Fibroblast of the aortic adventitia (primary cell): ENCODE measurements around the gene GPR183. TPM values are rescaled to one million over a fixed set of nuclear protein-coding genes. Genes with fewer than 3 reads are reported as not detected.
"Not testable (repeated sequence)": the region's sequence is repeated elsewhere in the genome, so short reads cannot be mapped to it uniquely, and the experiment has no call there.

Experiments
- DNase-seq: peaks from one replicate; pipeline ENCODE4 v3.0.0-alpha.2; 2010; ENCODE audit warnings: low read depth
- H3K4me3 ChIP-seq: 2 replicates; pipeline ENCODE4 v1.5.1; 2011; ENCODE audit warnings: low read depth, mild to moderate bottlenecking, control low read depth, low read length, moderate library complexity
- small RNA-seq: library from RNA; depleted of rRNA; stranded (forward); fragments of <200 nt; gene quantifications from one replicate; pipeline ENCODE3, GENCODE V24; 2012
- total RNA-seq: library from RNA; depleted of rRNA; stranded (reverse); fragments of >200 nt; gene quantifications from 2 replicates; pipeline ENCODE4 v1.2.3, GENCODE V29; 2012; ENCODE audit warnings: low replicate concordance
- TF ChIP-seq, protein P1 (sequence below): IDR thresholded peaks from 2 replicates; pipeline ENCODE4 v1.5.1; 2011; ENCODE audit warnings: mild to moderate bottlenecking, low read length, control low read depth, inconsistent platforms; ENCODE audit not compliant: insufficient read depth

Gene GPR183
- total RNA-seq, 1 donor = not detected

DNA sequence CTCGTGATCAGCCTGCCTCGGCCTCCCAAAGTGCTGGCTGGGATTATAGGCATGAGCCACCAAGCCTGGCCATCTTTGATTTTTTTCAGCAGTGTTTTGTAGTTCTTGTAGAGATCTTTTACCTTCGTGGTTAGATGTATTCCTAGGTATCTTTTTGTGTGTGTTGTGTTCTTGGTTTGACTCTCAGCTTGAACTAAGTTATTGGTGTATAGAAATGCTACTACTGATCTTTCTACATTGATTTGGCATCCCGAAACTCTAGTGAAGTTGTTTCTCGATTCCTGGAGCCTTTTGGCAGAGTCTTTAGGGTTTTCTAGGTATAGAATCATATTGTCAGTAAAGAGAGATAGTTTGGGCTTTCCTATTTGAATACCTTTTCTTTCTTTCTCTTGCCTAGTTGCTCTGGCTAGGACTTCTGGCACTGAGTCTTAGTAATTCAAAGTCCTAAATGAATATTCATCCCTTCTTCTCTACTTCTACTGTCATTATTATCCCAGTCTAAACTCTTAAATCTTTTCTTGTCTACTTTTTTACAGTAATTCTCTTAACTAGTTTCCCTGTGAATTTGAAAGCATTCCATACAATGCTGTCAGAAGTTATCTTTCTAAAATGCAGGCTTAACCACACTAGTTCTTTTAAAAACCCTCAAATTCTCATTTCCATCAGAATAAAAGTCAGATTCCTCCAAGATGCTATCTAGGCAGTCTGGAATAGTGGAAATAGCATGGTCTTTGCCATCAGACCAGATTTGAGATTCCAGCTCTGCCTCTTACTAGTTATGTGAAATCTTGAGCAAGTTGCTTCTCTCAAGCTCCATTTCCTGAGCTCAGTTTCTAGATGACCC, 56.0 kb downstream of the GPR183 start:
- H3K4me3 ChIP-seq = no peak overlapping the region
- TF ChIP-seq, protein P1, sequence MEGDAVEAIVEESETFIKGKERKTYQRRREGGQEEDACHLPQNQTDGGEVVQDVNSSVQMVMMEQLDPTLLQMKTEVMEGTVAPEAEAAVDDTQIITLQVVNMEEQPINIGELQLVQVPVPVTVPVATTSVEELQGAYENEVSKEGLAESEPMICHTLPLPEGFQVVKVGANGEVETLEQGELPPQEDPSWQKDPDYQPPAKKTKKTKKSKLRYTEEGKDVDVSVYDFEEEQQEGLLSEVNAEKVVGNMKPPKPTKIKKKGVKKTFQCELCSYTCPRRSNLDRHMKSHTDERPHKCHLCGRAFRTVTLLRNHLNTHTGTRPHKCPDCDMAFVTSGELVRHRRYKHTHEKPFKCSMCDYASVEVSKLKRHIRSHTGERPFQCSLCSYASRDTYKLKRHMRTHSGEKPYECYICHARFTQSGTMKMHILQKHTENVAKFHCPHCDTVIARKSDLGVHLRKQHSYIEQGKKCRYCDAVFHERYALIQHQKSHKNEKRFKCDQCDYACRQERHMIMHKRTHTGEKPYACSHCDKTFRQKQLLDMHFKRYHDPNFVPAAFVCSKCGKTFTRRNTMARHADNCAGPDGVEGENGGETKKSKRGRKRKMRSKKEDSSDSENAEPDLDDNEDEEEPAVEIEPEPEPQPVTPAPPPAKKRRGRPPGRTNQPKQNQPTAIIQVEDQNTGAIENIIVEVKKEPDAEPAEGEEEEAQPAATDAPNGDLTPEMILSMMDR = no peak
- DNase-seq = no peak

DNA sequence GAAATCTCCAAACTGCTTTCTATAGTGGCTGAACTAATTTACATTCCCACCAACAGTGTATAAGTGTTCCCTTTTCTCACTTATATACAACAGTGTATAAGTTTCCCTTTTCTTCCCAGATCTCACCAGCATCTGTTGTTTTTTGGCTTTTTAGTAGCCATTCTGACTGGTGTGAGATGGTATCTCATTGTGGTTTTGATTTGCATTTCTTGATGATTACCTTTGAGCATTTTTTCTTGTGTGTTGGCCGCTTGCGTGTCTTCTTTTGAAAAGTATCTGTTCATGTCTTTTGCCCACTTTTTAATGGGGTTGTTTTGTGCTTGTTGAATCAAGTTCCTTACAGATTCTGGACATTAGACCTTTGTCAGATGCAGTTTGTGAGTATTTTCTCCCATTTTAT, 57.6 kb downstream of the GPR183 start:
- H3K4me3 ChIP-seq, DNase-seq: not testable (repeated sequence)

DNA sequence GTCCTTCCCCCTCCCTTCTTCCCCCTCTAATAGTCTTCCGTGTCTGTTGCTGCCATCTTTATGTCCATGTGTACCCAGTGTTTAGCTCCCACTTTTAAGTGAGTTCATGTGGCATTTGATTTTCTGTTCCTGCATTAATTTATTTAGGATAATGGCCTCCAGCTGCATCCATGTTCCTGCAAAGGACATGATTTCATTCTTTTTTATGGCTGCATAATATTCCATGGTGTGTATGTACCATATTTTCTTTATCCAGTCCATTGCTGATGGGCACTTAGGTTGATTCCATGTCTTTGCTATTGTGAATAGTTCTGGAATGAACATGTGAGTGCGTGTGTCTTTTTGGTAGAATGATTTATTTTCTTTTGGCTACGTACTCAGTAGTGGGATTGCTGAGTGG, 58.0 kb downstream of the GPR183 start:
- DNase-seq, H3K4me3 ChIP-seq: not testable (repeated sequence)

DNA sequence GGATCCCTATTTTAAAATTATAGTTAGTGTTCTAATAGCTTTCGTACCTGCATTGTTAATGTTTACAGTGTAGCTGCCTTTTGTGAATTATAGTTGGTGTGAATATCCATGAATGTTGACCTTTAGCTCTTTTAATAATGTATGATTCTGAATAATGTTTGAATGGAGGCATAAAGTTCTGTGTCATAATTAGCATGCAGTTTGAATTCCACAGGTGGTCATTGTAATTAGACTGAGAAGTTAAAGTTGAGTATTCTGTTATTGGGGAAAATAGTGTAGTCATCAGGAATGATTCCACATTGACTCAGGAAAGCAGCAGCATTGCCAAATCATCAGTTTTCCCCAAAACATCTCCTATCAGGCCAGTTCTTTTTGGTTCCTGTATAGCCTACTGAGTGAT, 61.1 kb downstream of the GPR183 start:
- TF ChIP-seq, protein P1 = no peak
- DNase-seq = no peak

More for the DNA sequence above, 61.1 kb downstream of the GPR183 start:
- H3K4me3 ChIP-seq = no peak overlapping the region

Small RNAs within 50 kb of the gene (small RNA-seq; reads per million reads assigned to genes)
- gene MIR623 = not detected

Other genes with a start within 250 kb of the GPR183 start
- gene UBAC2, start 106.5 kb downstream of the GPR183 start, total RNA-seq = 17.8 and 33.8 TPM in 2 replicates
- not detected in 2 replicates for gene GPR18, start 49.0 kb downstream of the GPR183 start, total RNA-seq
- 116 and 172 TPM in 2 replicates for gene TM9SF2, start 194.1 kb upstream of the GPR183 start, total RNA-seq